NCI-H1105 treated with DMSO at 0.1 percent for 48 hours (cell line): ENCODE measurements around the gene ZSCAN10.

Experiments
- DNase-seq: peaks from one replicate; lab custom pipeline; 2025; lab: John Stamatoyannopoulos, UW

The ZSCAN10 gene

DNA sequence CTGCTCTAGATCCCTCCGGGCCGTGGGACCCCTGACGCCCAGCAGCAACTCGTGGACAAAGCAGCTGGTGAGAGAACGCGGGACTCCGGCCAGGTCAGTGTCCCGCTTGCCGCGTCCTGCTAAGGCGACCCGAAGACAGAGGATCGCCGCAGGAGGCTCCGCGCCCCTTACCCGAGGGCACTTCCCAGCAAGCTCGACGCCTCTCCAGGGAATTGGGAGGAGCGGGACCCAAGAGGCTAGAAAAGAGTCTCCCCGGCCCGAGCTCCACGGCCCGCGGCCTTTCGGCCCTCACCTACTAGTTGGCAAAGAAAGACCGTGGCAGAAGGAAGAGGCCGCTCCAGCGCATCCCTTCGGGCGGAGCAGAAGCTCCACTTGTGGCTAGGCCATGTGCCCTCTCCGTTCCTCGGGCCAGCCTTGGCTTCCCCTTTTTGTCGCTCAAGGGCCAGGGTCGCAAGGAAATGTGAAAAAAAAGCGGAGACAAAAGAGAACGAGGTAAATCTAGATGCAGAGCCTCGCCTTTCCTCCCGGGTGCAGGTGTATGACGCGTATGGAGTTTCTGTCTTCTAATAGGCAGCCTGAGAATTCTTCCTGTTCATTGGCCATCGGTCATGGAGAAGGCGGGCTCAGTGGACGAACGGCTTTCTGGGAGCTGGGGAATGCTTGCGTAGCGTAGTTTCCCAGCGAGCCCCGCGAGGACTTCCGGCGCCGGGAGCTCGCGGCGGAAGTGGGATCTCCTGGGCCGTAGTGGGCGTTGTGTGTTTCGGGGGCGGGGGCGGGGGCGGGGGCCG is 35.4 kb upstream of the ZSCAN10 start, which contains the start of gene ZNF213:
Gene ZNF213 (plus strand): TSS at position 692 of the 788 bp plus-strand sequence. CDS start 2,252 bp downstream, outside the sequence.
- DNase-seq, result peak; percentile 92

GRCh38 chr16:3133844-3134243 is 34.8 kb upstream of the ZSCAN10 start:
- DNase-seq, result no peak

- peak; percentile 4 for DNase-seq
Measured at GRCh38 chr16:3131755-3132377, 32.8 kb upstream of the ZSCAN10 start.

DNA sequence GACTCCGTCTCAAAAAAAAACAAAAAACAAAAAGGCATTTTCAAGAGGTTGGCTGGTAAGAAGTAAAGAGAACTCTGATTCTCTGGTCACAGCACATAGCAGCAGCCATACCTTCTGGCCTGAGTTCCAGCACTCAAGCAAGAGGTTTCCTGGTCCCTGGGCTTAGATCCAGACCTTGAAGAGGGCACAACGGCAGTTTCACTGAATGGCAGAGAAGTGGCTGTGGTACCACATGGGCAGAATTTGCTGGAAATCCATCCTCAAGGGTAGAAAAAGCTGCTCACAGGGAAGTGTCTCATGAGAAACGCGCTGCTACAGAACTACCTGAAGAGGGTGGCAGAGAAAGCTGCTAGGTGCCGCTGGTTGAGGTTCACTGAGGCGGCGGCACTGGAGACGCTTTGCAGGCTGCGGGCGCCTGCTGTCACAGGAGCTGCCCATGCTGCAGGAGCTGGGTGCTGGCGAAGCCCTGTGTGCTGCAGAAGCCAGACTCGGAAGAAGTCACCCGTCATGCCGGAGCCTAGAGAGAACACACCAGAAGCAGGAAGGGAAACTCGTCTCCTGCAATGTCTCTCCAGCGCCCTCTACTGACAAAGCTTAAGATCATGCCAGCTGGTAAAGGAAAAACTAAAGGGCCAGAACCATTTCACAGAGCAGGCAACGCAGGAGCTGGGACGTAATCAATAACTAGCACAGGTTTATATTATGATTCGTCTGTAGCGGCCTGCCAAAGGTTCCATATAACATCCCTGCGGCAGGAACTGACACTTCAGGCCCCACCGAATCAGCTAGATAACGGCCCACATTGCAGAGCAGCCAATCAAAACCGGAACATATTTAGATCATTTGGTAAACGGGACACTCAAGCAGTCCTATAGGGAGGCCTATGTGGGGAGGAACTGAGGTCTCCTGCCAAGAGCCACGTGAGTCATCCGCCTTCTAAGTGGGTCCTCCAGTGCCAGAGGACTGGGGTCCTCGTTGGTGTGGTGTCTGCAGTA is 30.3 kb upstream of the ZSCAN10 start:
- DNase-seq, result peak; percentile 64

- no peak for DNase-seq
Measured at GRCh38 chr16:3127745-3128144, 28.7 kb upstream of the ZSCAN10 start.

- DNase-seq, result peak; percentile 87
Measured at GRCh38 chr16:3123986-3124886, 25.1 kb upstream of the ZSCAN10 start.

GRCh38 chr16:3122926-3123570 is 24.0 kb upstream of the ZSCAN10 start:
- no peak for DNase-seq

DNA sequence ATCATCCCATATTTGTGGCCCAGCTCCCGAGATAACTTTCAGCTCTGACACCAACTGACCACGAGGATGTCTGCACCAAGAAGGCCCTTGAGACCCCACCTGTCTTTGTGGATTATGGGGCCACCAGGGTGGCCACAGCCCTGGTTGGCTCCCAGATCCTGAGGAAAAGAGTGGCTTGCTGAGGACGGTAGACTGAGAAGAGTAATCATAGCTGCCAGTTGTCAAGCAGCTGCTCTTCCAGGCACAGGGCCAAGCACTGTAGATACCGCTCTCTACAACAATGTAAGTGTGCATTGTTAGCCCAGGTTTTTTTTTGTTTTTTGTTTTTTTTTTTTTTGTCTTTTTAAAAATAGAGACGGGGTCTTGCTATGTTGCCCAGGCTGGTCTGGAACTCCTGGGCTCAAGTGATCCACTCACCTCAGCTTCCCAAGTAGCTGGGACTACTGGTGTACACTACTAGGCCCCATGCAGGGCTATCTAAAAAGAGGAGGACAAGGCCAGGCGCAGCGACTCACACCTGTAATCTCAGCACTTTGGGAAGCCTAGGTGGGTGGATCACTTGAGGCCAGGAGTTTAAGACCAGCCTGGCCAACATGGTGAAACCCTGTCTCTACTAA is 22.9 kb upstream of the ZSCAN10 start:
- DNase-seq, result peak; percentile 36

DNA sequence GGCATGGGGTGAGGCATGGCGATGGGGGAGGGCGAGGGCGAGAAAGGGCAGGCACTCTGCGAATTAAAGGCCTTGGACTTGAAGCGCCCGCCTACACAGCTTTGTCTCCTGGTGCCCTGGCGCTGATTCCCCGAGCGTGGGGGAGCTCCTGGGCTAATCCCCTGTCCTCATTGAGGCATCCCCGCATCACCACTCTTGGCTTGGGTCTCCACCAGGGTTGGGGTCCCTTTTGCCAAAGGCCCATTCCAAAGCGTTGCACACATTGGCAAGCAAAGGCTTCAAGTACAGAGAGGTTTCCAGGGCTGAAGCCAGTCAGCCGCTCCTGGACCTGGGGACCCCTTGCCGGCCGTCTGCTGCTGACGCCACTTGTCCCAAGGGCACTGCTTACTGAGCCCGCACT is 21.3 kb upstream of the ZSCAN10 start:
- no peak for DNase-seq

- no peak for DNase-seq
Measured at GRCh38 chr16:3119701-3120408, 20.8 kb upstream of the ZSCAN10 start.

GRCh38 chr16:3119286-3119685 is 20.2 kb upstream of the ZSCAN10 start:
- DNase-seq, result no peak

DNA sequence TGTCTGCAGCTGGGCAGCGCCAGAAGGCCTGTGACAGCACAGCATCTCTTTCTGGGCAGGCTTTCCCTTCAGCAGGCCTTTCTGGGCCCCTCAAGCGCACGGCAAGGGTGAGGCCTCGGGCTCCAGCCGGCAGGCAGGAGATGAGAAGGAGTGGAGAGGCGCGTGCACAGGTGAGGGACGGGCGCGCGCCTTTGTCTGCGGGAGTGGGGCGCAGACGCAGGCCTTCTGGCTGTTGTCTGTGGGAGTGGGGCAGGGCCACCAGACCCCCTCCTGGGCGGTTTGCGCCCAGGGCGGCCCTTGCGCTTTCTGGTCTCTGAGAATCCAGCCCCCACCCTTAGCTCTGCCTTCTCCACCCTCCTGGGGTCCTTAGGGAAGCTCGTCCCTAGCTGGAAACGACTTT is 19.8 kb upstream of the ZSCAN10 start:
- no peak for DNase-seq

DNA sequence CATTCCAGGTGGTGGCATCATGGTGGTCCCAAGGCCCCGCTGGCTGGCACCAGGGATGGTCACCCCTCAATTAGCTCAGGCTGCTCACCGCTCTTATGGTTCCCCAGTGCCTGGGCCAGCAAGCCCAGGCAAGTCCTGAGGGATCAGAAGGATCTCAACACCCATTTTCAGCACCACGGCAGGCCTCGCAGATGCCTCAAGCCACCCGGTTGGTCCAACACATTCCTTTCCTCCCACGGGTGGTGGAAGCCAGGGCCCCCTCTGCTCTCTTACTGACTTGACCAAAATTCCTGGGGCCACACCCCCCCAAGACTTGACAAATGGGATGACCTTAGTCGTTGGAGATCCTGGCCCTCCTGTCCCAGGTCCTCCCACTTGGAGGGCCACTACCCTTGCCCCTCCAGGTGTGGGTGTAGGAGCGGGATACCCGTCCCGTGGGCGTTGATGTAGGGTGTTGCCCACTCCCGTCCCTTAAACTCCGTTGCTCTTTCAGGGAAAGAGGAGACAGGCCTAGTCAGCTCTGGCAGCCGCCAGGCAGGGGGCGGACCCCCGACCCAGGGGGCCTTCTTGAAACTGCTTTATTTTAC is 19.2 kb upstream of the ZSCAN10 start:
- no peak for DNase-seq

GRCh38 chr16:3115561-3115960 is 16.5 kb upstream of the ZSCAN10 start:
- no peak for DNase-seq

DNA sequence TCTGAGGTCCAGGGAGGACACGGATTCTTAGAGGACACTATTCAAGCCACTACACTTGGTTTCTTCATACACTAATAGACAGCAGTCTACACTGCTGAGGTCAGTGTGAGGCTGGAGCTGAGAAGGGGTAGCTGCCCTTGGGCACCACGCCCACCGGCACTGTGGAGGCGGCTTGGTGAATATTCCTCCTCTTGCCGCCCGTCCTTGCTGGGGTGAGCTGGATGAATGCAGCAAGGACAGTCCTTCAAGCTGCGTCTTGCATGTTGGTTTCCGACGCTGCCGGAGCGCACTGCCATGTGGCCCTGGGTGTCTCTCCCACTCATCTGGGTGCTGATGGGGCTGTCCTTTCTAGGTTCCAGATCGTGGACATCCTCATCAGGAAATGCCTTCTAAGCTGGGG is 15.9 kb upstream of the ZSCAN10 start:
- DNase-seq, result no peak

- no peak for DNase-seq
Measured at GRCh38 chr16:3113765-3114479, 14.8 kb upstream of the ZSCAN10 start.

GRCh38 chr16:3112881-3113574 is 13.9 kb upstream of the ZSCAN10 start:
- DNase-seq, result no peak
